Measurements from ENCODE around the gene TNRC18.
"Not testable (repeated sequence)": the region's sequence is repeated elsewhere in the genome, so short reads cannot be mapped to it uniquely, and the experiment has no call there.

TNRC18 gene

GRCh38 chr7:5345671-5346070, 78.0 kb downstream of the TNRC18 start:
- DNase-seq: no peak

DNA sequence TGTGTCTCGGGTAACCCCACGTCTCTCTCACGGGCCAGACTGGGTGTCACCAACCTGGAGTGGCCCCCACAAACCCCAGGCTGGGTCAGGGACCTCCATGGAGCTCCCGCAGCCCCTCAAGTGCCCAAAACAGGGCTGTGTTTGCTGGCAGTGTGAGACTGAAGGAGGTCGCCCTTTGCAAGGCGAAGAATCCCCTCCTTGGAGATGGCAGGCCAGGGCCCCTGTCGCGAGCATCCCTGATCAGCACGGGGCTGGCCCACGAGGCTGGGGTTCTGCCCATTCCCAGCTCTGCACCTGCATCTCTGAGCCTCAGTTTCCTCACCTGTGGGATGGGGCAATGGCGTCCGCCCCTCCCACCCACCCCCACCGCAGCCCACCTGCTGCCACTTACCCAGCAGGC, 78.5 kb downstream of the TNRC18 start:
- no peak for DNase-seq

- DNase-seq: no peak
Measured at GRCh38 chr7:5344342-5344741, 79.3 kb downstream of the TNRC18 start.

DNA sequence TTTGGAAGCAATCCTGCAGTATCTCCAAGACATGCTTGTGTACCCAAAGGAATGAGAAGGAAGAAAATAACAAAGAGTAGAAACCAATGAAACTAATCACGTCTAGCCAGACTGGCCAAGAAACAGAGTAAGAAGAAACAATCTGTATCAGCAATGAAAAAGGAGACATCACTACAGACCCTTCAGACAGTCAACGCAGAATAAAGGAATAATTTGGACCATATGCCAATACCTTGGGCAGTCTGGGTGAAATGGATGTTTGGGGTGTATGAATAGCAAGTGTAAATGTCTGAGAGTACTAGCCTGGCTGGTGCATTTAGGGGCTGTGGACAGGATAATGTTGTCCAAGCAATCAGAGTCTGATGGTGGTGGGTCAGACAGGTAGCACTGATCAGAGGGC, 79.8 kb downstream of the TNRC18 start:
- no peak for DNase-seq

- no peak for DNase-seq
Measured at GRCh38 chr7:5342631-5343030, 81.0 kb downstream of the TNRC18 start.

DNA sequence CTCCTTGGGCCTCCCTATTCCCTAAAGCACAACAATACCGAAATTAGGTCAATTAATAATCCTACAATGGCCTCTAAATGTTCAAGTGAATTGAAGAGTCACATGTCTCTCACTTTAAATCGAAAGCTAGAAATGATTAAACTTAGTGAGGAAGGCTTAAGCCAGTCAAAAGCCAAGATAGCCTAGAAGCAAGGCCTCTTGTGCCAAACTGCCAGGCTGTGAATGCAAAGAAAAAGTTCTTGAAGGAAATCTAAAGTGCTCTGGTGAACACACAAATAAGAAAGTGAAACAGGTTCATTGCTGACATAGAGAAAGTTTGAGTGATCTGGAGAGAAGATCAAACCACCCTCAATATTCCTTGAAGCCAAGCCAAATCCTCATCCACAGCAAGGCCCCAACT, 83.7 kb downstream of the TNRC18 start:
- DNase-seq: no peak

DNA sequence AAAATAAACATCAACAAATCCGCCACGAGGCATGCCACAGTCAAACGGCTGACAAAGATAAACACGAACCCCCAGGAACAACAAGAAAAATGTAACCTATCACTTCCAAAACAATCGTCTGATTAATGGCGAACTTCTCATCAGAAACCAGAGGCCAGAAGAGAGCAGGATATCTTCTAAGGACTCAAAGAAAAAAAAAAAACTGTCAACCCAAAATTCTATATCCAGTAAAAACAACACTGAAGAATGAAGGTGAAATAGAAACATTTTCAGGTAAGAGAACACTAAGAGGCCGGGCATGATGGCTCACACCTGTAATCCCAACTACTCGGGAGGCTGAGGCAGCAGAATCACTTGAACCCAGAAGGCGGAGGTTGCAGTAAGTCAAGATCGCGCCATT, 86.6 kb downstream of the TNRC18 start:
- no peak for DNase-seq

DNA sequence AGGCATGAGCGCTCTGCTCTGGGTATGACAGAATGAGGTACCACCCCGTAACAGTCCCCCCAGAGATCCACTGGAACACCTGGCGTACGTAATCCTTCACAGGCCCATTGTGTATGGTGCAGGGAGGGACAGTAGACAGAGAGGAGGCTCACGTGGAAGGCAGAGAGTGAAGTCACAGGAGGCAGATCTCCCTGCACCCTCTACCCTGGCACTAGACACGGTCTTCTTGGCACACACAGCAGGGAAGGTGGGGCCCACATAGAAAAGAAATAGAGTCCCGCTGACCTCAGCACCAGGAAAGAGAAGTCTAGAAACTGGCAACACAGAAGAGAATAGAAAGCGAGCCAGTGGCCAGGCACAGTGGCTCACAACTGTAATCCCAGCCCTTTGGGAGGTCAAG, 89.0 kb downstream of the TNRC18 start:
- no peak for DNase-seq

DNA sequence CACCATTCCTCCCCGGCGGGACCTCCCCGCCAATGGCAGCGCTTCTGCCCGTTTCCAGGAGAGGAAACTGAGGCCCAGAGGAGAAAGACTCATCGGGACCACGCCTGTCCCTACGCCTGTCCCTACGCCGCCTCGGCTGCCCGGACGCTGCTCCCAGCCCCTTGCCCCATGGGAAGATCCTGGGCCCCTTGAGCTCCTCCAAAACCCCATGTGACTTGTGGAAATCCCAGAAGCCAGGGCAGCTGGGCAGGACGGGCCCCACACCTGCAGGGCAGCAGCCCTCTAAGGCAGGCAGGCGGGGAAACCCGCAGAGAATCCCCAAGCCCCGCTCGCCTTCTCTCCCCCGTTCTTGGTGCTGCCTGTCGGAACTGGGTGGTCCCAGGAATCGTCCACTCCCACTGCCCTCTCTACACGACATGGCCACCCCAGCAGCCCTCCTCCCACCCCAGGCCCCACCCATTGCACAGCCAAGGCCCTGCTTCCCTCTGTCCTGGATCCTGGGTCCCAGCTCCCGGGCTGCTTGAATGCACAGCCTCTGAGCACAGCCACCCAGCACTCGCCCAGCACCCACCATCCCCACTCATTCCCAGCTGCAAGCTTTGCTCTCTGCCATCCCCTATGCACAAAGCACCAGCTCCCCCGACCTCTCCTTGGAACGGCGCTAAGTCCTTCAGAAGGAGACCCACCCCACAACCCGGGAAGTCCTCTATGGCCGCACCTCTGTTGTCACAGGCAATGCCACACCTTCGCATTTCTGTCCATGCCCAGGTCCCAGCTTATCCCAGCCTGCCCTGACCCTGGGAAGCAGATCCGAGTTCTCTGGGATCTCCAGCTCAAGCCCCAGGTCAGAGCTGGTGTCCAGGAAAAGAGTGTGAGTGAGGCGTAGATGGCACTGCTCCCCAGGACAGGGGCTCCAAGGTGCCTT, 90.3 kb downstream of the TNRC18 start:
- DNase-seq: no peak

DNA sequence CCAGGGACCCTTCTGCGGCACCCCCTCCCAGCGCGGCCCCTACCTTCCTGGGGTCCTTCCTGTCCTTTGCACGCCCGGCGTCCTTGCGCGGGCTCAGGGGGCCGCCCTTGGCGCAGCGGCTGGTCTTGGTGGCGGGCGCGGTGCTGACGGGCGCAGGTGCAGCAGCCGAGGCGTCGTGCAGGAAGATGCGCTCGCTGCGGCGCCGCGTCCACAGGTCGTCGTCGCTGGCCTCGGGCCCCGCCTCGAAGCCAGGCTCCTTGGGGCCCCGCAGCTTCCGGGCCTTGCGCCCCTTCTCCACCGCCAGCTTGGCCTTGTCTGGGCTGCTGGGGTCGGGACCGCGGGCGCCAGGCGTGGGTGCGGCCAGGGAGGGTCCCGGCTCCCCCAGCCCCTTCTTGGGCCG, 91.1 kb downstream of the TNRC18 start:
- no peak for DNase-seq

- DNase-seq: no peak
Measured at GRCh38 chr7:5330288-5330687, 93.3 kb downstream of the TNRC18 start.

- no peak for DNase-seq
Measured at GRCh38 chr7:5324961-5325360, 98.7 kb downstream of the TNRC18 start.

GRCh38 chr7:5323800-5324781, 99.5 kb downstream of the TNRC18 start:
- not testable (repeated sequence) for DNase-seq

- no peak for DNase-seq
Measured at GRCh38 chr7:5322621-5323410, 100.8 kb downstream of the TNRC18 start.

GRCh38 chr7:5320802-5321396, 102.7 kb downstream of the TNRC18 start:
- no peak for DNase-seq

GRCh38 chr7:5320391-5320790, 103.2 kb downstream of the TNRC18 start:
- DNase-seq: no peak

DNA sequence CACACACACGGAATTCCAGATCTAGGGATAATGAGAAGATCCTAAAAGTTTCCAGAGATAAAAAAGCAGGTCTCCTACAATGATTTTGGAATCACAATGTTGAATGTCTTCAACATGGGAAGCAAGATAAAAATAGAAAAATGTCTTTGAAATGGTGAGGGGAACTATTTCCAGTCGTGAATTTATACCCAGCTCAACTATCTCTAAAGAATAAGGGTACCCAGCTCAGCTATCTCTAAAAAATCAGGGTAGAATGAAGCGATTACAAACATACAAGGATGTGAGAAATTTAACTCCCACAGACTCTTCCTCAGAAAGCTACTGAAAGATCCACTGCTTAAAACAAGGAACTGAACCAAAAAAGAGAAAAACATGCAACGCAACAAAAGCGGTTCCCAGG, 105.0 kb downstream of the TNRC18 start:
- DNase-seq: not testable (repeated sequence)

DNA sequence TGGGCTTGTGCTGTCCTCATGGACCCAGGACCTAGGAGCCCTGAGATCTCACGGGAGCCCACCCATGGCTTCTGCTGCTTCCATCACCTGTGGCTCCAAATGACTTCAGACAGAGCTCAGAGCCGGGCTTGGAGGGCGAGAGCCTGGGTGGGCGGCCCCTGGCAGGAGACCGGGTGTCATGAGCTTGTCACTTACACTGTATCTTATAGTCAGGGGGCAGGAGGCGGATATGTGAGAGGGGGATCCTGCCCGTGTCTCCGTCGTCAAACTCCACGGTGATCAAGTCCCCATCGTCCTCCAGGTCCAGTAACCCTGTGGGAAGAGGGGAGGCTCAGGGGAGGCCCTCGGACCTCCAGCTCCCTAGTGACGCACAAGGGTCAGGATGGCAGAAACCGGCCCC, 107.9 kb downstream of the TNRC18 start:
- no peak for DNase-seq

GRCh38 chr7:5314864-5315263, 108.8 kb downstream of the TNRC18 start:
- no peak for DNase-seq

DNA sequence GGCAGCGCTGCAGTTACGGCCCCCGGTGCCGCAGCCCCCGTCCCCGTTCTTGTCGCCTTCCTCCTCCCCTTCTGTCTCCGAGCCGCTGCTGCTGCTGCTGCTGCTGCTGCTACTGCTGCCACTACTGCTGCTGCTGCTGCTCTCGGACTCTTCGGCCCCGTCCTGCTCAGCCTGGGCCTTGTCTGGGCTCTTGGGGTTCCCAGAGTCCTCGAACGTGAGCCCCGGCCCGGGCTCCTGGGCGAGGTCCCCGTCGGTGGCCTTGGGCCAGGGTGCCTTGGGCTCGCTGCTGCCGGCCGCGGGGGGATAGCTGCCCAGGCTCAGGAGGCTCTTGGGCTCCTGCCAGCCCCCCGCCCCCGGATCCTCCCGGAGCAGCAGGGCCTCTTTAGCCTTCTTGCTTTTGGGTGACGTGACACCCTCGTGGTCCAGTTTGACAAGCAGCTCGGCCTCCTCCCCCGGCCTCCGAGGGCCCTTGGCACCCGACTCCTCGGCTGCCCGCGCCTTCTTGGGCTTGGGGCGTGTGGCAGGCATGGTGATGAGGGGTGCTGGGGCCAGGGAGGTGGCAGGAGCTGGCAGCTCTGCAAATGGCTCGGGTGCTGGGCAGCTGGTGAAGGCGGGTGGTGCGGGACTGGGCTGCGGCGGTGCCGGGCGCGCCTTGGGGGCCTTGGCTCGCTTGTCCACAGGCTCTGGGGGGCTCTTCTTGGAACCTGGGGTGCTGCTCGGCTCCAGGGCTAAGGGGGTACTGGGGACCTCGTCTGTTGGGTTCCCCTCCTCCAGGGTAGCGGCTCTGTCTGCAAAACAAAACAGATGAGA, 110.4 kb downstream of the TNRC18 start:
- not testable (repeated sequence) for DNase-seq

- DNase-seq: not testable (repeated sequence)
Measured at GRCh38 chr7:5312276-5313070, 111.2 kb downstream of the TNRC18 start.
